Measurements from ENCODE around the gene TAF1B.

TAF1B gene

DNA sequence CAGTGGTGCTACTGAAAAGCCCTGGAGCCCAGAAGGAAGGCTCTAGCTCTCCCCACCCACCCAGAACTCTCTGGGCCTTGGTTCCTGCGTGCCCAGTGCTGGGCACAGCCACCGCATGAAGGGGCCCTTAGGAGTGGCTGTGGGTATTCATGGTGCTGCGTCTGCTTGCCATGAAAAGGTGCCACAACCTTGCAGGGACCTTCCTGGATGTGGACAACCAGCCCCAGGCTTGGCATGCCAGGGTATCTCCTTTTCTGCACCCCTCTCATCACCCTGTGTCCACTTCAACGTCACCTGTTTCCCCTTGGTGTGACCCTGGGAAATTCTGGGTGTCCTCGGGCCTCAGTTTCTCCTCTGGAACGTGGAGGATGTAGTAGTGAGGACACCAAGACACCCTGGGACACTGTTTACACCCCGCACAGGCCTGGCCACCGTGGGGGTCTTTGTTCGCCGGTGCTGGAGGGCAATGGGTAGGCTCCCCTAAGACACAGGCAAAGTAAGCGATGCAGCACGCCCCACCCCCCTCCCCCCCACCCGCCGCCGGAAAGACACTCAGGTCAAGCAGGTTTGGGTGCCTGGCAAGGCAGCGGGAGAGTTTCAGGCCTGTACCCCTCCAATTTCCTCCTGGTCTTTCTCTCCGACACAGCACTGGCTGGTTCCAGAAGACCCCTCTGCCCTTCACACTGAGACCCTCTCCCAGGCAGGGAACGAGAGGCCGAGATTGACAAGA, 34.8 kb upstream of the TAF1B start:
- Histone ChIP-seq H3K27ac (ENCODE audit: low read depth, low read length) (no peak overlapping the region), H3K9me3 (ENCODE audit: control insufficient read depth in 5 of 5, low read length in 5 of 5) (no peaks in the 10 kb centered on the region), H3K9ac (ENCODE audit: low read length in 5 of 5) (no peak overlapping the region), H3K36me3 (ENCODE audit: control insufficient read depth in 5 of 5, insufficient read depth in 5 of 5, low read length in 5 of 5) (no peaks in the 10 kb centered on the region), H3K27me3 (ENCODE audit: control insufficient read depth in 5 of 5, insufficient read depth in 4 of 5, low read length in 5 of 5) (no peaks in the 10 kb centered on the region), H3K4me3 (ENCODE audit: low read depth in 1 of 5, low read length in 5 of 5) (no peak overlapping the region), H3K4me1 (ENCODE audit: control insufficient read depth in 5 of 5, insufficient read depth in 5 of 5, low read length in 5 of 5) (peaks cover 2 to 27% (median 17%) of the 10 kb centered on the region in 5 donors)

- no peak overlapping the region for H3K9ac ChIP-seq (ENCODE audit: low read length in 5 of 5)
- H3K9me3 ChIP-seq (ENCODE audit: control insufficient read depth in 5 of 5, low read length in 5 of 5) = no peaks in the 10 kb centered on the region
- no peak overlapping the region for H3K4me3 ChIP-seq (ENCODE audit: low read depth in 1 of 5, low read length in 5 of 5)
- H3K4me1 ChIP-seq (ENCODE audit: control insufficient read depth in 5 of 5, insufficient read depth in 5 of 5, low read length in 5 of 5) = peaks cover 6 to 29% (median 20%) of the 10 kb centered on the region in 5 donors
- no peaks in the 10 kb centered on the region for H3K36me3 ChIP-seq (ENCODE audit: control insufficient read depth in 5 of 5, insufficient read depth in 5 of 5, low read length in 5 of 5)
- no peak overlapping the region for H3K27ac ChIP-seq (ENCODE audit: low read depth, low read length)
- H3K27me3 ChIP-seq (ENCODE audit: control insufficient read depth in 5 of 5, insufficient read depth in 4 of 5, low read length in 5 of 5) = no peaks in the 10 kb centered on the region
Measured at GRCh38 chr2:9809064-9809356, 34.3 kb upstream of the TAF1B start.

- no peaks in the 10 kb centered on the region for H3K27me3 ChIP-seq (ENCODE audit: control insufficient read depth in 5 of 5, insufficient read depth in 4 of 5, low read length in 5 of 5)
- peaks cover 7 to 31% (median 22%) of the 10 kb centered on the region in 5 donors for H3K4me1 ChIP-seq (ENCODE audit: control insufficient read depth in 5 of 5, insufficient read depth in 5 of 5, low read length in 5 of 5)
- no peak overlapping the region for H3K9ac ChIP-seq (ENCODE audit: low read length in 5 of 5)
- no peak overlapping the region for H3K27ac ChIP-seq (ENCODE audit: low read depth, low read length)
- H3K36me3 ChIP-seq (ENCODE audit: control insufficient read depth in 5 of 5, insufficient read depth in 5 of 5, low read length in 5 of 5) = no peaks in the 10 kb centered on the region
- no peaks in the 10 kb centered on the region for H3K9me3 ChIP-seq (ENCODE audit: control insufficient read depth in 5 of 5, low read length in 5 of 5)
- no peak overlapping the region for H3K4me3 ChIP-seq (ENCODE audit: low read depth in 1 of 5, low read length in 5 of 5)
Measured at GRCh38 chr2:9809448-9810088, 33.7 kb upstream of the TAF1B start.

GRCh38 chr2:9811216-9811615, 32.1 kb upstream of the TAF1B start:
- H3K27me3 ChIP-seq (ENCODE audit: control insufficient read depth in 5 of 5, insufficient read depth in 4 of 5, low read length in 5 of 5) = no peaks in the 10 kb centered on the region
- no peaks in the 10 kb centered on the region for H3K9me3 ChIP-seq (ENCODE audit: control insufficient read depth in 5 of 5, low read length in 5 of 5)
- no peak overlapping the region for H3K27ac ChIP-seq (ENCODE audit: low read depth, low read length)

GRCh38 chr2:9811679-9812511, 31.4 kb upstream of the TAF1B start:
- Histone ChIP-seq H3K4me3 (ENCODE audit: low read depth in 1 of 5, low read length in 5 of 5) (no peak overlapping the region), H3K9me3 (ENCODE audit: control insufficient read depth in 5 of 5, low read length in 5 of 5) (no peaks in the 10 kb centered on the region), H3K36me3 (ENCODE audit: control insufficient read depth in 5 of 5, insufficient read depth in 5 of 5, low read length in 5 of 5) (no peaks in the 10 kb centered on the region), H3K27me3 (ENCODE audit: control insufficient read depth in 5 of 5, insufficient read depth in 4 of 5, low read length in 5 of 5) (no peaks in the 10 kb centered on the region), H3K4me1 (ENCODE audit: control insufficient read depth in 5 of 5, insufficient read depth in 5 of 5, low read length in 5 of 5) (peaks cover 7 to 20% (median 17%) of the 10 kb centered on the region in 5 donors), H3K9ac (ENCODE audit: low read length in 5 of 5) (no peak overlapping the region), H3K27ac (ENCODE audit: low read depth, low read length) (no peak overlapping the region)

More at GRCh38 chr2:9811216-9811615, 32.1 kb upstream of the TAF1B start:
- no peak overlapping the region for H3K9ac ChIP-seq (ENCODE audit: low read length in 5 of 5)
- no peak overlapping the region for H3K4me3 ChIP-seq (ENCODE audit: low read depth in 1 of 5, low read length in 5 of 5)
- H3K36me3 ChIP-seq (ENCODE audit: control insufficient read depth in 5 of 5, insufficient read depth in 5 of 5, low read length in 5 of 5) = no peaks in the 10 kb centered on the region
- peaks cover 7 to 20% (median 17%) of the 10 kb centered on the region in 5 donors for H3K4me1 ChIP-seq (ENCODE audit: control insufficient read depth in 5 of 5, insufficient read depth in 5 of 5, low read length in 5 of 5)

GRCh38 chr2:9812945-9813311, 30.3 kb upstream of the TAF1B start:
- Histone ChIP-seq H3K27ac (ENCODE audit: low read depth, low read length) (peak overlapping the region; percentile 46), H3K4me1 (ENCODE audit: control insufficient read depth in 5 of 5, insufficient read depth in 5 of 5, low read length in 5 of 5) (peaks cover 7 to 20% (median 17%) of the 10 kb centered on the region in 5 donors), H3K9ac (ENCODE audit: low read length in 5 of 5) (peak overlapping the region in 1 of 5 donors; percentile 42), H3K9me3 (ENCODE audit: control insufficient read depth in 5 of 5, low read length in 5 of 5) (no peaks in the 10 kb centered on the region), H3K27me3 (ENCODE audit: control insufficient read depth in 5 of 5, insufficient read depth in 4 of 5, low read length in 5 of 5) (no peaks in the 10 kb centered on the region), H3K4me3 (ENCODE audit: low read depth in 1 of 5, low read length in 5 of 5) (peak overlapping the region in 2 of 5 donors; percentile 35 to 56), H3K36me3 (ENCODE audit: control insufficient read depth in 5 of 5, insufficient read depth in 5 of 5, low read length in 5 of 5) (no peaks in the 10 kb centered on the region)

GRCh38 chr2:9813312-9814128, 29.8 kb upstream of the TAF1B start:
- no peaks in the 10 kb centered on the region for H3K9me3 ChIP-seq (ENCODE audit: control insufficient read depth in 5 of 5, low read length in 5 of 5)
- H3K27ac ChIP-seq (ENCODE audit: low read depth, low read length) = peak overlapping the region; percentile 46
- peak overlapping the region in 4 of 5 donors; percentile 36 to 56 (median 42) for H3K4me3 ChIP-seq (ENCODE audit: low read depth in 1 of 5, low read length in 5 of 5)
- H3K4me1 ChIP-seq (ENCODE audit: control insufficient read depth in 5 of 5, insufficient read depth in 5 of 5, low read length in 5 of 5) = peaks cover 7 to 20% (median 17%) of the 10 kb centered on the region in 5 donors
- H3K9ac ChIP-seq (ENCODE audit: low read length in 5 of 5) = peak overlapping the region in 2 of 5 donors; percentile 42 to 49
- H3K36me3 ChIP-seq (ENCODE audit: control insufficient read depth in 5 of 5, insufficient read depth in 5 of 5, low read length in 5 of 5) = no peaks in the 10 kb centered on the region
- no peaks in the 10 kb centered on the region for H3K27me3 ChIP-seq (ENCODE audit: control insufficient read depth in 5 of 5, insufficient read depth in 4 of 5, low read length in 5 of 5)

GRCh38 chr2:9814129-9814868, 29.0 kb upstream of the TAF1B start:
- peak overlapping the region in 2 of 5 donors; percentile 27 to 49 for H3K9ac ChIP-seq (ENCODE audit: low read length in 5 of 5)
- peak overlapping the region in 4 of 5 donors; percentile 36 to 56 (median 42) for H3K4me3 ChIP-seq (ENCODE audit: low read depth in 1 of 5, low read length in 5 of 5)
- H3K4me1 ChIP-seq (ENCODE audit: control insufficient read depth in 5 of 5, insufficient read depth in 5 of 5, low read length in 5 of 5) = peaks cover 7 to 20% (median 17%) of the 10 kb centered on the region in 5 donors
- no peaks in the 10 kb centered on the region for H3K36me3 ChIP-seq (ENCODE audit: control insufficient read depth in 5 of 5, insufficient read depth in 5 of 5, low read length in 5 of 5)
- no peaks in the 10 kb centered on the region for H3K27me3 ChIP-seq (ENCODE audit: control insufficient read depth in 5 of 5, insufficient read depth in 4 of 5, low read length in 5 of 5)
- H3K9me3 ChIP-seq (ENCODE audit: control insufficient read depth in 5 of 5, low read length in 5 of 5) = no peaks in the 10 kb centered on the region
- H3K27ac ChIP-seq (ENCODE audit: low read depth, low read length) = peak overlapping the region; percentile 46

DNA sequence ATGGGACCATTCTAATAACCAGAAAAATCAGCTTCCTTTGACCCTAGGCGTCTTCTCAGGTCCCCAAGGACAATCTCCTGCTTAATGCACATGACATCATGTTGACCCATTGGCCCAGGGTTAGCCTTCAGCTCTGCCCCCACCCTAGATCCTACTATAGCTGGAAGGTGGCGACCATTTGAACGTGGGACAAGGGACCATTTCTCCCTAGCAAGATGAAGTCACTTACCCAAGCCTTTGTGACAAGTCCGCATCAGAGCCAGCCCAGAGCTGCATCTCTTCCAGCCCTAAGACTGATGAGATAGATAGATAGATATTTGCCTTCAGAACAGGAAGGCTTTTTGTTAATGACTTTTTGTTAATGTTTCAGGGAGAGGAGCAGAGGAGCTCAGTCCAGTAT, 28.2 kb upstream of the TAF1B start:
- Histone ChIP-seq H3K36me3 (ENCODE audit: control insufficient read depth in 5 of 5, insufficient read depth in 5 of 5, low read length in 5 of 5) (no peaks in the 10 kb centered on the region), H3K27ac (ENCODE audit: low read depth, low read length) (no peak overlapping the region), H3K4me3 (ENCODE audit: low read depth in 1 of 5, low read length in 5 of 5) (no peak overlapping the region), H3K27me3 (ENCODE audit: control insufficient read depth in 5 of 5, insufficient read depth in 4 of 5, low read length in 5 of 5) (no peaks in the 10 kb centered on the region), H3K9me3 (ENCODE audit: control insufficient read depth in 5 of 5, low read length in 5 of 5) (no peaks in the 10 kb centered on the region), H3K4me1 (ENCODE audit: control insufficient read depth in 5 of 5, insufficient read depth in 5 of 5, low read length in 5 of 5) (peaks cover 7 to 24% (median 17%) of the 10 kb centered on the region in 5 donors), H3K9ac (ENCODE audit: low read length in 5 of 5) (no peak overlapping the region)
